ENCODE results near the gene VCP.

Gene VCP

GRCh38 chr9:35107297-35108290 lies 35.2 kb upstream of the VCP start:
- no peaks in the 10 kb centered on the region for H3K9me3 Mint-ChIP-seq
- no peaks in the 10 kb centered on the region for H3K27me3 Mint-ChIP-seq
- H3K36me3 Mint-ChIP-seq: peaks cover 3% of the 10 kb centered on the region
- H3K4me3 Mint-ChIP-seq: no peak overlapping the region
- H3K27ac Mint-ChIP-seq: no peak overlapping the region
- H3K4me1 Mint-ChIP-seq: peaks cover 40% of the 10 kb centered on the region

DNA sequence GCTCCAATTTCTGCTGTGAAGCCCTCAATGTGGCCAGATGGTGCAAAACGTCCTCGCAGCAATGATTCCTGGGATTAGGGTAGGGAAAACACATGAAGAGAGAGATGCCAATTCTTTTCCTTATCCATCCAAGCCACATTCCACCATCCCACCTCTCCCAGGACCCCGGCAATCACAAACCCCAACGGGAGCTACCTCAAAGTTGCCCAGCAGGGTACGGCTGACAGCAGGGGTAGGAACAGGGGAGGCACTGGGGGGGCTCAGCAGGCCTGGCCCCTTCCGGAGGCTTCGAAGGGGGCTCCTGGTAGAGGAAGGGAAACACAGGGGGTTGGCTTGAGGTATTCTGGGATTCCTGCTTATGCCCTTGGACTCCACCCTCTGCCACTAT lies 33.9 kb upstream of the VCP start:
- H3K9me3 Mint-ChIP-seq: no peaks in the 10 kb centered on the region
- H3K27me3 Mint-ChIP-seq: no peaks in the 10 kb centered on the region
- peaks cover 35% of the 10 kb centered on the region for H3K4me1 Mint-ChIP-seq
- H3K36me3 Mint-ChIP-seq: peaks cover 3% of the 10 kb centered on the region
- no peak overlapping the region for H3K4me3 Mint-ChIP-seq
- no peak overlapping the region for H3K27ac Mint-ChIP-seq

GRCh38 chr9:35105571-35106342 lies 33.3 kb upstream of the VCP start:
- Mint-ChIP-seq H3K9me3 (no peaks in the 10 kb centered on the region), H3K36me3 (peaks cover 6% of the 10 kb centered on the region), H3K4me1 (peaks cover 37% of the 10 kb centered on the region), H3K27me3 (no peaks in the 10 kb centered on the region), H3K4me3 (no peak overlapping the region), H3K27ac (no peak overlapping the region)

DNA sequence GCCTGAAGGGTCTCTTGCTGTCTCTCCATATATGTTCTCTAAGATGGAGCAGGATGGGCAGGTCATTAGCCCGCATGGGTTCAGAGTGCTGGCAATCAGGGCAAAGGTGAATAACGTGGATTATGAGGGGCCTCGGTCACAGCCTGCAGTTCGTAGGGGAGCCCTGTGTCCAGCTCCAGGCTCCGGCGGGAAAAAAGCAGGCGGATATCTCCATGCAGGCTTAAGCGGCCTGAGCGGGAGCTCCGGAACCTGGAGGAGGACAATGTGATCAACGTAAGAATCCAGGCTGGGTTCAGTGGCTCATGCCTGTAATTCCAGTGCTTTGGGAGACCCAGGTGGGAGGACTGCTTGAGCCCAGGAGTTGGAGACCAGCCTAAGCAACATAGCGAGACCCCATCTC lies 32.7 kb upstream of the VCP start:
- peaks cover 10% of the 10 kb centered on the region for H3K36me3 Mint-ChIP-seq

DNA sequence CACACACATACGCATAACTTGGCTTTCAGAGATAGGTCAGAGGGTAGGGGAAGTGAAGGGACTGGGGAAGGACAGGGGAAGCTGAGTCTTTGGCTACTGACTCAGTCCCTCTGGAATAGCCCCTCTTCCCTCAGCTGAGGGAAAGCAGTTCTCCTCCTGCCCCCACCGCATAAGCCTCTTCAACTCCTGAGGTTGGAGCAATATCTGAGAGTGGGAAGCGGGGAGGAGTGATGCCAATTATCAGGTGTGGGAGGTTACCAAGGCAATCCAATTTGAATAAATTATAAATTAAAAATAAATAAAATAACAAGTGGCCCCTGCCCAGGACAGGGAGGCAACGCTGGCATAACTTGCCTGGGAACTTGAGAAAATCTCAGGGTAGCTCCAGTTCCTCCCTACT lies 32.2 kb upstream of the VCP start:
- no peaks in the 10 kb centered on the region for H3K27me3 Mint-ChIP-seq
- no peak overlapping the region for H3K4me3 Mint-ChIP-seq
- no peaks in the 10 kb centered on the region for H3K9me3 Mint-ChIP-seq
- H3K27ac Mint-ChIP-seq: no peak overlapping the region
- H3K4me1 Mint-ChIP-seq: peaks cover 33% of the 10 kb centered on the region
- H3K36me3 Mint-ChIP-seq: peaks cover 10% of the 10 kb centered on the region

More for the DNA sequence above, 32.7 kb upstream of the VCP start:
- Mint-ChIP-seq H3K27me3 (no peaks in the 10 kb centered on the region), H3K4me1 (peaks cover 36% of the 10 kb centered on the region), H3K9me3 (no peaks in the 10 kb centered on the region), H3K4me3 (no peak overlapping the region), H3K27ac (no peak overlapping the region)

DNA sequence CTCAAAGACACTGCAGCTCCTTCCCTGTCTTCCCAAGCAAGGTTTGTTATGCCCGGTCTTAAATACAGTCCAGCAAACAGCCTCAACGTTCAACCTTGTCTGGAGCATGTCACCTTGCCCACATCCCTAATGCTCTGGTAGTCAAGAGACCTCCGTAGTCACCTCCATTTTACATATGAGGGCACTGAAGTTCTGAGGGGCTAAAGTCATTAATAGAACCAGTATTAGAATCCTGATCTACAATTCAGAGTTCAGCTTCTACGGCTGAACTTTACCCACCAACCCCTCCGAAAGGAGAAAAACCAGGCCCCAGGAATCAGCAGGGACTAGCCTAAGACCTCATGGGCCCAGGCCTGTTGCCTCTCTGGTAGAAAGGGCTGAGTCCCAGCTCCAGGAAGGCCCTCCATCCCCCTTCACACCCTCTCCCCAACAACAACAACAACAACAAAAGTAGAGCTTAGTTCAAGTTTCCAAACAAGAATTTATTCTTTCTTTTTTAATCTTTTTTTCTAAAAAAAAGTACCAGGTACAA lies 31.3 kb upstream of the VCP start:
- peak overlapping the region; percentile 99 for H3K4me3 Mint-ChIP-seq
- peaks cover 10% of the 10 kb centered on the region for H3K36me3 Mint-ChIP-seq
- H3K27ac Mint-ChIP-seq: peak overlapping the region; percentile 95
- H3K4me1 Mint-ChIP-seq: peaks cover 31% of the 10 kb centered on the region
- H3K27me3 Mint-ChIP-seq: no peaks in the 10 kb centered on the region
- H3K9me3 Mint-ChIP-seq: no peaks in the 10 kb centered on the region

DNA sequence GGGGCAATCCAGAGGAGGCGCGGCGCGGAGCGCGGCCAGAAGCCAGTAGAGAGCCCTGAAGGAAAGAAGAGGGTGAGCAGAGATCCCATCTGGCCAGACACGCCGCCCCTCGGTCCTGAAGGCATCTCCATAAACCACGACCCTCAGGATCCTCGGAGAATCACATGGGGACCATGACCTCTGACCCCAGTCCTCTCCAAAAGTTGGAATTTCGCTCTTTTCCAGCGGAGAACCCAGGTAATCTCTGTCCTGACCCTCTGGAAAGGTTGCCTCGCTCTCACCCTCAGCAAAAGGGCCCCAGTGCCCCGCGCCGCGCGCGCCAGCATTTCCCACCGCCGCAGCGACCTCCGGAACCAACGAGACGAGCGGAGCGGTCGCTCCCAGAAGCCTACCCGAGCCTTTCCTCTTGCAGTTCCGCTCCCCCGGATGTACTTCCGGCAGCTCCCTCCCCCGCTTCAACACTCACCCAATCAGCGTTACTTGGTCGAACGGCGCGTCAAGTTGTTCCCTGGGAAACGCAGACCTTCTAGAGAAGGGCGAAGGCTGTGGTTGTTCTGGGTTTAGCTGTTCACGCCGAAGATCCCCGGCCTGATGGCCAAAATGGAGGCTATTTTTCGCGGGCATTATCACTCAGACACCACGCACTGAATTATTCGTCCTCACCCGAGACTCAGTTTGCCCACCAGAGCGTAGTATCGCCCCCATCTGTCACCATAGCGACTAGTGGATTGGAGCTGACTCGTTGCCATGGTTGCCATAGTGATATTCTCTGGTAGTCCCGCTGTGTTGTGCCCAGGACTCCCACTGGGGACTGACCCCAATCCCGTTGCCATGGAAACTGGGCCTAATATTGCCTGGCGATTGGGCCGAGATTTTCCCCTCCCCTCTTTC lies 30.6 kb upstream of the VCP start, which contains the start of gene STOML2:
Gene STOML2 (minus strand): TSS at position 363 of the 891 bp plus-strand sequence. CDS start 37 bp downstream, at position 326.
- Mint-ChIP-seq H3K27me3 (no peaks in the 10 kb centered on the region), H3K27ac (peak within 1 kb of the TSS; percentile 95), H3K4me3 (peak within 1 kb of the TSS; percentile 99), H3K4me1 (peaks cover 31% of the 10 kb centered on the region), H3K9me3 (no peaks in the 10 kb centered on the region), H3K36me3 (peaks cover 10% of the 10 kb centered on the region)

- Mint-ChIP-seq H3K9me3 (no peaks in the 10 kb centered on the region), H3K27me3 (no peaks in the 10 kb centered on the region), H3K36me3 (peaks cover 10% of the 10 kb centered on the region), H3K4me1 (peaks cover 37% of the 10 kb centered on the region), H3K4me3 (peak overlapping the region; percentile 99), H3K27ac (peak overlapping the region; percentile 95)
Observed at GRCh38 chr9:35102465-35102768, 30.0 kb upstream of the VCP start.

- H3K27me3 Mint-ChIP-seq: no peaks in the 10 kb centered on the region
Observed at GRCh38 chr9:35097573-35097972, 25.1 kb upstream of the VCP start.

GRCh38 chr9:35096035-35096849 lies 23.8 kb upstream of the VCP start, which contains the start of gene PIGO:
TSS of gene PIGO (minus strand) at chr9:35096591. CDS start at chr9:35095565, 1,026 bp downstream.
- H3K4me3 Mint-ChIP-seq: peak within 1 kb of the TSS; percentile 89
- H3K9me3 Mint-ChIP-seq: no peaks in the 10 kb centered on the region
- peaks cover 40% of the 10 kb centered on the region for H3K4me1 Mint-ChIP-seq
- no peaks in the 10 kb centered on the region for H3K27me3 Mint-ChIP-seq
- H3K27ac Mint-ChIP-seq: peak within 1 kb of the TSS; percentile 90
- H3K36me3 Mint-ChIP-seq: peaks cover 11% of the 10 kb centered on the region

More at GRCh38 chr9:35097573-35097972, 25.1 kb upstream of the VCP start:
- Mint-ChIP-seq H3K9me3 (no peaks in the 10 kb centered on the region), H3K4me1 (peaks cover 48% of the 10 kb centered on the region), H3K4me3 (peak overlapping the region; percentile 12), H3K36me3 (peaks cover 11% of the 10 kb centered on the region), H3K27ac (peak overlapping the region; percentile 36)

GRCh38 chr9:35091536-35091935 lies 19.1 kb upstream of the VCP start:
- H3K27me3 Mint-ChIP-seq: no peaks in the 10 kb centered on the region
- no peaks in the 10 kb centered on the region for H3K9me3 Mint-ChIP-seq
- peaks cover 25% of the 10 kb centered on the region for H3K4me1 Mint-ChIP-seq
- H3K27ac Mint-ChIP-seq: no peak overlapping the region
- peaks cover 12% of the 10 kb centered on the region for H3K36me3 Mint-ChIP-seq
- no peak overlapping the region for H3K4me3 Mint-ChIP-seq

- Mint-ChIP-seq H3K9me3 (no peaks in the 10 kb centered on the region), H3K27me3 (no peaks in the 10 kb centered on the region), H3K4me1 (peaks cover 7% of the 10 kb centered on the region), H3K36me3 (peaks cover 11% of the 10 kb centered on the region), H3K4me3 (no peak overlapping the region), H3K27ac (no peak overlapping the region)
Observed at GRCh38 chr9:35089434-35089833, 17.0 kb upstream of the VCP start.

GRCh38 chr9:35085078-35085477 lies 12.7 kb upstream of the VCP start:
- Mint-ChIP-seq H3K4me3 (no peak overlapping the region), H3K9me3 (no peaks in the 10 kb centered on the region), H3K36me3 (peaks cover 4% of the 10 kb centered on the region), H3K27ac (no peak overlapping the region), H3K4me1 (peaks cover 2% of the 10 kb centered on the region), H3K27me3 (no peaks in the 10 kb centered on the region)
